Liver (tissue), 9 donors: ENCODE results near the gene PDZD8. TPM values are rescaled to one million over a fixed set of nuclear protein-coding genes. Genes with fewer than 3 reads are reported as not detected.
A peak's percentile ranks its signal among the peaks of the same experiment; 100 is the strongest.

ENCODE experiments used
- DNase-seq: peaks from one replicate; pipeline ENCODE4 v3.0.0-alpha.2; 2017; ENCODE audit warnings: low spot score
- H3K27ac ChIP-seq, 2 donors: one replicate each; pipeline ENCODE4 v1.7.0; 2013; ENCODE audit warnings: inconsistent platforms in 2 of 2, low read length in 2 of 2, control low read depth in 1 of 2, low read depth in 1 of 2, mild to moderate bottlenecking in 1 of 2
- H3K27me3 ChIP-seq, 4 donors: one replicate each; pipeline versions ENCODE4 v1.6.1 to v1.7.0; 2013; ENCODE audit warnings: low read length in 3 of 4, inconsistent platforms in 1 of 4, mild to moderate bottlenecking in 1 of 4, moderate library complexity in 1 of 4; ENCODE audit not compliant: control insufficient read depth in 4 of 4, insufficient read depth in 4 of 4
- H3K36me3 ChIP-seq, 4 donors: one replicate each; pipeline versions ENCODE4 v1.6.1 to v1.7.0; 2013; ENCODE audit warnings: low read length in 3 of 4, mild to moderate bottlenecking in 3 of 4, low read depth in 1 of 4, moderate library complexity in 1 of 4; ENCODE audit not compliant: control insufficient read depth in 4 of 4, insufficient read depth in 3 of 4
- H3K4me1 ChIP-seq, 4 donors: one replicate each; pipeline versions ENCODE4 v1.6.1 to v1.7.0; 2013; ENCODE audit warnings: low read length in 3 of 4, mild to moderate bottlenecking in 3 of 4, moderate library complexity in 1 of 4; ENCODE audit not compliant: control insufficient read depth in 4 of 4, insufficient read depth in 4 of 4
- H3K4me3 ChIP-seq, 3 donors: one replicate each; pipeline versions ENCODE4 v1.6.1 to v1.7.0; 2013; ENCODE audit warnings: low read length in 3 of 3, control low read depth in 1 of 3, low read depth in 1 of 3, mild to moderate bottlenecking in 1 of 3
- H3K9ac ChIP-seq, 2 donors: one replicate each; pipeline ENCODE4 v1.7.0; 2013; ENCODE audit warnings: low read length in 2 of 2, mild to moderate bottlenecking in 2 of 2, moderate library complexity in 2 of 2, control low read depth in 1 of 2, low read depth in 1 of 2
- H3K9me3 ChIP-seq, 4 donors: one replicate each; pipeline versions ENCODE4 v1.6.1 to v1.7.0; 2013; ENCODE audit warnings: low read length in 3 of 4; ENCODE audit not compliant: control insufficient read depth in 4 of 4
- EGR1 ChIP-seq, 2 donors: IDR thresholded peaks; 2 replicates each; pipeline ENCODE4 v1.6.1; 2016 to 2018; ENCODE audit warnings: antibody characterized with exemption in 2 of 2, low read depth in 2 of 2
- FOXA1 ChIP-seq: IDR thresholded peaks from 2 replicates; pipeline ENCODE4 v1.6.1; 2016; ENCODE audit warnings: antibody characterized with exemption
- FOXA2 ChIP-seq: IDR thresholded peaks from 2 replicates; pipeline ENCODE4 v1.6.1; 2016; ENCODE audit warnings: antibody characterized with exemption
- GABPA ChIP-seq, 2 donors: IDR thresholded peaks in 1 of 2; conservative IDR thresholded peaks in 1 of 2; 2 replicates each; pipeline ENCODE4 v1.6.1; 2016; ENCODE audit warnings: antibody characterized with exemption in 2 of 2, mild to moderate bottlenecking in 1 of 2, moderate library complexity in 1 of 2
- HNF4A ChIP-seq, 2 donors: conservative IDR thresholded peaks; 2 replicates each; pipeline ENCODE4 v1.6.1; 2016; ENCODE audit warnings: antibody characterized with exemption in 2 of 2, mild to moderate bottlenecking in 2 of 2
- HNF4G ChIP-seq: IDR thresholded peaks from 2 replicates; pipeline ENCODE4 v1.6.1; 2016; ENCODE audit warnings: antibody characterized with exemption
- JUND ChIP-seq, 2 donors: IDR thresholded peaks; 2 replicates each; pipeline ENCODE4 v1.6.1; 2016; ENCODE audit warnings: antibody characterized with exemption in 2 of 2
- NR2F2 ChIP-seq: IDR thresholded peaks from 2 replicates; pipeline ENCODE4 v1.6.1; 2016; ENCODE audit warnings: antibody characterized with exemption
- RAD21 ChIP-seq, 2 donors: IDR thresholded peaks; 2 replicates each; pipeline ENCODE4 v1.6.1; 2016; ENCODE audit warnings: antibody characterized with exemption in 2 of 2, mild to moderate bottlenecking in 2 of 2
- RXRA ChIP-seq, 2 donors: IDR thresholded peaks; 2 replicates each; pipeline ENCODE4 v1.6.1; 2017 to 2018; ENCODE audit warnings: antibody characterized with exemption in 2 of 2, mild to moderate bottlenecking in 1 of 2
- SP1 ChIP-seq: IDR thresholded peaks from 2 replicates; pipeline ENCODE4 v1.6.1; 2018; ENCODE audit warnings: antibody characterized with exemption, mild to moderate bottlenecking
- TAF1 ChIP-seq: conservative IDR thresholded peaks from 2 replicates; pipeline ENCODE4 v1.6.1; 2016; ENCODE audit warnings: antibody characterized with exemption, mild to moderate bottlenecking
- YY1 ChIP-seq: IDR thresholded peaks from 2 replicates; pipeline ENCODE4 v1.6.1; 2016; ENCODE audit warnings: antibody characterized with exemption, mild to moderate bottlenecking
- ZBTB33 ChIP-seq: IDR thresholded peaks from 2 replicates; pipeline ENCODE4 v1.6.1; 2016; ENCODE audit warnings: antibody characterized with exemption
- WGBS: extraction: QIAGEN DNeasy Blood & Tissue Kit; methylation state at CpG from one replicate; pipeline ENCODE4 v1.1.7; 2013; 5-methylcytosine and 5-hydroxymethylcytosine counted together
- polyA plus RNA-seq, 2 donors: library from polyadenylated mRNA; stranded (reverse) in 1 of 2; unstranded in 1 of 2; fragments of 200-250 nt in 1 of 2; fragments of >200 nt in 1 of 2; fragmentation: Nextera tagmentation in 1 of 2; extraction: Ambion mirVana in 1 of 2; gene quantifications; one replicate each; pipeline versions ENCODE4 v1.2.1 to v1.2.3, GENCODE V29; 2013 to 2015
- total RNA-seq, 2 donors: library from RNA; depleted of rRNA; stranded (reverse); fragments of >200 nt; gene quantifications; one replicate each; pipeline ENCODE4 v1.2.3, GENCODE V29; 2014
- TF ChIP-seq, protein P1 (sequence below): IDR thresholded peaks from 2 replicates; pipeline ENCODE4 v1.6.1; 2016; ENCODE audit warnings: antibody characterized with exemption, mild to moderate bottlenecking
- TF ChIP-seq, protein P2 (sequence below): fragments of 150-350 bp; IDR thresholded peaks from 2 replicates; pipeline ENCODE4 v1.5.1; 2017; ENCODE audit warnings: improper control_type of control experiment, low read depth, low read length; ENCODE audit not compliant: missing input control
- TF ChIP-seq, protein P3 (sequence below): IDR thresholded peaks from 2 replicates; pipeline ENCODE4 v1.6.1; 2016; ENCODE audit warnings: antibody characterized with exemption
- TF ChIP-seq, protein P4 (sequence below): IDR thresholded peaks from 2 replicates; pipeline ENCODE4 v1.6.1; 2016; ENCODE audit warnings: antibody characterized with exemption
- donor health status: healthy.
- donor health status: healthy.
- donor health status: healthy.
- donor health status: healthy.
- donor health status: healthy.

PDZD8 gene
- total and polyA plus RNA-seq, 4 donors: 9.3 to 38.9 (median 15.1) TPM

DNA sequence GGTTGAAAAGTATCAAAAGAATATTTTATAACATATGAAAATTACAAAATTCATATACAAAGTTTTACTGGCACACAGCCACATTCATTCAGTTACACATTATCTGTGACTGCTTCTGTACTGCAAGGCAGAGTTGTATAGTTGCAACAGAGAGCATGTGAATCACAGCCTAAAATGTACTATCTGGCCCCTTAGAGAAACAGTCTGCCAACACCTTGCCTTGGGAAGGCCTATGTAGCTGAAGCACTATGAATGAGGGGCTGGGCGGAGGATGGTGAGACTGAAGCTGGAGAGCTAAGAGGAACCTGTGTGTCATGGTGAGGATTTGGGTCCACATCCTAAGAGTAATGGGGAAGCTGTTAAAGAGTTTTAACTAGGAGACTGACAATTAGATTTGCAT, 35.7 kb downstream of the PDZD8 start:
- TF ChIP-seq, protein P1, sequence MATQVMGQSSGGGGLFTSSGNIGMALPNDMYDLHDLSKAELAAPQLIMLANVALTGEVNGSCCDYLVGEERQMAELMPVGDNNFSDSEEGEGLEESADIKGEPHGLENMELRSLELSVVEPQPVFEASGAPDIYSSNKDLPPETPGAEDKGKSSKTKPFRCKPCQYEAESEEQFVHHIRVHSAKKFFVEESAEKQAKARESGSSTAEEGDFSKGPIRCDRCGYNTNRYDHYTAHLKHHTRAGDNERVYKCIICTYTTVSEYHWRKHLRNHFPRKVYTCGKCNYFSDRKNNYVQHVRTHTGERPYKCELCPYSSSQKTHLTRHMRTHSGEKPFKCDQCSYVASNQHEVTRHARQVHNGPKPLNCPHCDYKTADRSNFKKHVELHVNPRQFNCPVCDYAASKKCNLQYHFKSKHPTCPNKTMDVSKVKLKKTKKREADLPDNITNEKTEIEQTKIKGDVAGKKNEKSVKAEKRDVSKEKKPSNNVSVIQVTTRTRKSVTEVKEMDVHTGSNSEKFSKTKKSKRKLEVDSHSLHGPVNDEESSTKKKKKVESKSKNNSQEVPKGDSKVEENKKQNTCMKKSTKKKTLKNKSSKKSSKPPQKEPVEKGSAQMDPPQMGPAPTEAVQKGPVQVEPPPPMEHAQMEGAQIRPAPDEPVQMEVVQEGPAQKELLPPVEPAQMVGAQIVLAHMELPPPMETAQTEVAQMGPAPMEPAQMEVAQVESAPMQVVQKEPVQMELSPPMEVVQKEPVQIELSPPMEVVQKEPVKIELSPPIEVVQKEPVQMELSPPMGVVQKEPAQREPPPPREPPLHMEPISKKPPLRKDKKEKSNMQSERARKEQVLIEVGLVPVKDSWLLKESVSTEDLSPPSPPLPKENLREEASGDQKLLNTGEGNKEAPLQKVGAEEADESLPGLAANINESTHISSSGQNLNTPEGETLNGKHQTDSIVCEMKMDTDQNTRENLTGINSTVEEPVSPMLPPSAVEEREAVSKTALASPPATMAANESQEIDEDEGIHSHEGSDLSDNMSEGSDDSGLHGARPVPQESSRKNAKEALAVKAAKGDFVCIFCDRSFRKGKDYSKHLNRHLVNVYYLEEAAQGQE: no peak
- TF ChIP-seq TAF1: no peak
- no peak for TF ChIP-seq HNF4G
- no peak for TF ChIP-seq FOXA1
- TF ChIP-seq GABPA (IDR thresholded peaks at IDR 0.05 in 1 of 2, conservative IDR thresholded peaks at IDR 0.05 in 1 of 2): no peak
- TF ChIP-seq, protein P2, sequence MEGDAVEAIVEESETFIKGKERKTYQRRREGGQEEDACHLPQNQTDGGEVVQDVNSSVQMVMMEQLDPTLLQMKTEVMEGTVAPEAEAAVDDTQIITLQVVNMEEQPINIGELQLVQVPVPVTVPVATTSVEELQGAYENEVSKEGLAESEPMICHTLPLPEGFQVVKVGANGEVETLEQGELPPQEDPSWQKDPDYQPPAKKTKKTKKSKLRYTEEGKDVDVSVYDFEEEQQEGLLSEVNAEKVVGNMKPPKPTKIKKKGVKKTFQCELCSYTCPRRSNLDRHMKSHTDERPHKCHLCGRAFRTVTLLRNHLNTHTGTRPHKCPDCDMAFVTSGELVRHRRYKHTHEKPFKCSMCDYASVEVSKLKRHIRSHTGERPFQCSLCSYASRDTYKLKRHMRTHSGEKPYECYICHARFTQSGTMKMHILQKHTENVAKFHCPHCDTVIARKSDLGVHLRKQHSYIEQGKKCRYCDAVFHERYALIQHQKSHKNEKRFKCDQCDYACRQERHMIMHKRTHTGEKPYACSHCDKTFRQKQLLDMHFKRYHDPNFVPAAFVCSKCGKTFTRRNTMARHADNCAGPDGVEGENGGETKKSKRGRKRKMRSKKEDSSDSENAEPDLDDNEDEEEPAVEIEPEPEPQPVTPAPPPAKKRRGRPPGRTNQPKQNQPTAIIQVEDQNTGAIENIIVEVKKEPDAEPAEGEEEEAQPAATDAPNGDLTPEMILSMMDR: no peak
- TF ChIP-seq SP1: no peak
- no peak for TF ChIP-seq YY1
- TF ChIP-seq, protein P3, sequence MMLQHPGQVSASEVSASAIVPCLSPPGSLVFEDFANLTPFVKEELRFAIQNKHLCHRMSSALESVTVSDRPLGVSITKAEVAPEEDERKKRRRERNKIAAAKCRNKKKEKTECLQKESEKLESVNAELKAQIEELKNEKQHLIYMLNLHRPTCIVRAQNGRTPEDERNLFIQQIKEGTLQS: no peak
- TF ChIP-seq FOXA2: no peak
- TF ChIP-seq, protein P4, sequence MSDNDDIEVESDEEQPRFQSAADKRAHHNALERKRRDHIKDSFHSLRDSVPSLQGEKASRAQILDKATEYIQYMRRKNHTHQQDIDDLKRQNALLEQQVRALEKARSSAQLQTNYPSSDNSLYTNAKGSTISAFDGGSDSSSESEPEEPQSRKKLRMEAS: no peak
- no peak for TF ChIP-seq JUND (IDR thresholded peaks at IDR 0.05)
- TF ChIP-seq RAD21 (IDR thresholded peaks at IDR 0.05): no peak
- no peak for TF ChIP-seq RXRA (IDR thresholded peaks at IDR 0.05)
- TF ChIP-seq HNF4A (conservative IDR thresholded peaks at IDR 0.05): no peak
- TF ChIP-seq NR2F2: no peak
- TF ChIP-seq EGR1 (IDR thresholded peaks at IDR 0.05; ENCODE audit: low read depth in 2 of 2): no peak
- no peak for TF ChIP-seq ZBTB33
- Histone ChIP-seq H3K4me1 (peaks cover 4 to 53% (median 24%) of the 10 kb centered on the region in 4 donors), H3K27me3 (no peaks in the 10 kb centered on the region), H3K9me3 (no peaks in the 10 kb centered on the region), H3K4me3 (no peak overlapping the region), H3K9ac (no peak overlapping the region), H3K27ac (peak overlapping the region in 1 of 2 donors; percentile 2), H3K36me3 (peaks cover 0 to 2% (median under 1%) of the 10 kb centered on the region in 4 donors)
- DNase-seq: no peak
- 100% methylated on average over 1 of the region's 1 CpG for WGBS
